GM12873 (cell line): ENCODE measurements around the gene TAS2R3.

ENCODE experiments used
- TF ChIP-seq, protein P1 (sequence below): IDR thresholded peaks from 2 replicates; pipeline ENCODE4 v1.5.1; 2012; ENCODE audit warnings: low read depth, mild to moderate bottlenecking, moderate library complexity, low read length, control low read depth; ENCODE audit not compliant: insufficient read depth; ENCODE audit errors: missing control alignments

Gene TAS2R3

DNA sequence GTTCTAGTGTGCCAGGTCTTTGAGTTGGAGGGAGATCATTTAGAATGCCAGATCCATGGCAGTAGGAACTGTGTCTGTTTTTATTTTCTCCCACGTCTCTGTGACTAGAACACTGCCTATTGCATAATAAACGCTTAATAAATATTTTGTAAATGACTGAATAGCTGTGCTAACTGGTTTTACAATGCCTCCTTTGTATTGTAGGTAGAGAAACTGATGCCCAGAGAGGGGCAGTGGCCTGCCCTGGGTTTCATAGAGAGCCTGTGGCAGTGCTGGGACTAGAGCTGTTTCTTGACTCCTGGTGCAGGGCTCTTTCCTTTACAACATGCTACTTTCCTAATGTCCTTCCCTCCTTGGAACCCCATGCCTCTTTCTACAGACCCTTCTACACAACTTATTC is 28.6 kb downstream of the TAS2R3 start:
- TF ChIP-seq, protein P1, sequence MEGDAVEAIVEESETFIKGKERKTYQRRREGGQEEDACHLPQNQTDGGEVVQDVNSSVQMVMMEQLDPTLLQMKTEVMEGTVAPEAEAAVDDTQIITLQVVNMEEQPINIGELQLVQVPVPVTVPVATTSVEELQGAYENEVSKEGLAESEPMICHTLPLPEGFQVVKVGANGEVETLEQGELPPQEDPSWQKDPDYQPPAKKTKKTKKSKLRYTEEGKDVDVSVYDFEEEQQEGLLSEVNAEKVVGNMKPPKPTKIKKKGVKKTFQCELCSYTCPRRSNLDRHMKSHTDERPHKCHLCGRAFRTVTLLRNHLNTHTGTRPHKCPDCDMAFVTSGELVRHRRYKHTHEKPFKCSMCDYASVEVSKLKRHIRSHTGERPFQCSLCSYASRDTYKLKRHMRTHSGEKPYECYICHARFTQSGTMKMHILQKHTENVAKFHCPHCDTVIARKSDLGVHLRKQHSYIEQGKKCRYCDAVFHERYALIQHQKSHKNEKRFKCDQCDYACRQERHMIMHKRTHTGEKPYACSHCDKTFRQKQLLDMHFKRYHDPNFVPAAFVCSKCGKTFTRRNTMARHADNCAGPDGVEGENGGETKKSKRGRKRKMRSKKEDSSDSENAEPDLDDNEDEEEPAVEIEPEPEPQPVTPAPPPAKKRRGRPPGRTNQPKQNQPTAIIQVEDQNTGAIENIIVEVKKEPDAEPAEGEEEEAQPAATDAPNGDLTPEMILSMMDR: no peak
